Activated effector memory CD4-positive, alpha-beta T cell treated with Interleukin-2 at 50 U/mL for 16 hours (primary cell): ENCODE data around the gene GBF1.
"Not testable (repeated sequence)": the region's sequence is repeated elsewhere in the genome, so short reads cannot be mapped to it uniquely, and the experiment has no call there.

ENCODE experiments used
- DNase-seq: peaks from one replicate; pipeline ENCODE4 v3.0.0-alpha.2; 2020

GBF1 gene, protein sequence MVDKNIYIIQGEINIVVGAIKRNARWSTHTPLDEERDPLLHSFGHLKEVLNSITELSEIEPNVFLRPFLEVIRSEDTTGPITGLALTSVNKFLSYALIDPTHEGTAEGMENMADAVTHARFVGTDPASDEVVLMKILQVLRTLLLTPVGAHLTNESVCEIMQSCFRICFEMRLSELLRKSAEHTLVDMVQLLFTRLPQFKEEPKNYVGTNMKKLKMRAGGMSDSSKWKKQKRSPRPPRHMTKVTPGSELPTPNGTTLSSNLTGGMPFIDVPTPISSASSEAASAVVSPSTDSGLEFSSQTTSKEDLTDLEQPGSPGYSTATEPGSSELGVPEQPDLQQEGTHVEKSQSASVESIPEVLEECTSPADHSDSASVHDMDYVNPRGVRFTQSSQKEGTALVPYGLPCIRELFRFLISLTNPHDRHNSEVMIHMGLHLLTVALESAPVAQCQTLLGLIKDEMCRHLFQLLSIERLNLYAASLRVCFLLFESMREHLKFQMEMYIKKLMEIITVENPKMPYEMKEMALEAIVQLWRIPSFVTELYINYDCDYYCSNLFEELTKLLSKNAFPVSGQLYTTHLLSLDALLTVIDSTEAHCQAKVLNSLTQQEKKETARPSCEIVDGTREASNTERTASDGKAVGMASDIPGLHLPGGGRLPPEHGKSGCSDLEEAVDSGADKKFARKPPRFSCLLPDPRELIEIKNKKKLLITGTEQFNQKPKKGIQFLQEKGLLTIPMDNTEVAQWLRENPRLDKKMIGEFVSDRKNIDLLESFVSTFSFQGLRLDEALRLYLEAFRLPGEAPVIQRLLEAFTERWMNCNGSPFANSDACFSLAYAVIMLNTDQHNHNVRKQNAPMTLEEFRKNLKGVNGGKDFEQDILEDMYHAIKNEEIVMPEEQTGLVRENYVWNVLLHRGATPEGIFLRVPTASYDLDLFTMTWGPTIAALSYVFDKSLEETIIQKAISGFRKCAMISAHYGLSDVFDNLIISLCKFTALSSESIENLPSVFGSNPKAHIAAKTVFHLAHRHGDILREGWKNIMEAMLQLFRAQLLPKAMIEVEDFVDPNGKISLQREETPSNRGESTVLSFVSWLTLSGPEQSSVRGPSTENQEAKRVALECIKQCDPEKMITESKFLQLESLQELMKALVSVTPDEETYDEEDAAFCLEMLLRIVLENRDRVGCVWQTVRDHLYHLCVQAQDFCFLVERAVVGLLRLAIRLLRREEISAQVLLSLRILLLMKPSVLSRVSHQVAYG (N-terminal part only)

GRCh38 chr10:102245082-102245931 is at the start of gene GBF1:
Gene GBF1 (plus strand): TSS chr10:102245532. CDS start chr10:102258939, 13,407 bp downstream.
- peak; percentile 83 for DNase-seq

DNA sequence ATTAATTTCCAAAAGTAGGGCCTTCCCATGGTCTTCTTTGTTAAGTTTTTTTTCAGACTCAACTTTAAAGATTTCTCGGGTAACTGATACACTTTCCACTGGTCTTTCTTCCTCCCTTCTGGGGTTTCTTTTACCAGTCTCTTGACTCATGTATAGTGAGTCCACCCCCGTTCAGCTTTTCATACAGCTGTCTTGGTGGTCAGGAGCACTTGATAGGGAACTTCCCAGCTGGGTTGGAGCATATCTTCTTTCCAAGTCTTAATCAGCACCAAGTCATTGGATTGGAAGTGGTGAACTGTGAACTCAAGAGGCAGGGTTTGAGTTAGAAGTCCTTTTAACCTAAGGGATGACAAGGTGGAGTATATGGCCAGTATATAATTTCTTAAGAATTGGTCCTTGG is 48.4 kb upstream of the GBF1 start:
- DNase-seq = no peak

GRCh38 chr10:102198027-102198426 is 47.3 kb upstream of the GBF1 start:
- no peak for DNase-seq

- no peak for DNase-seq
Measured at GRCh38 chr10:102200751-102201640, 44.3 kb upstream of the GBF1 start.

- DNase-seq = no peak
Measured at GRCh38 chr10:102202386-102202785, 42.9 kb upstream of the GBF1 start.

DNA sequence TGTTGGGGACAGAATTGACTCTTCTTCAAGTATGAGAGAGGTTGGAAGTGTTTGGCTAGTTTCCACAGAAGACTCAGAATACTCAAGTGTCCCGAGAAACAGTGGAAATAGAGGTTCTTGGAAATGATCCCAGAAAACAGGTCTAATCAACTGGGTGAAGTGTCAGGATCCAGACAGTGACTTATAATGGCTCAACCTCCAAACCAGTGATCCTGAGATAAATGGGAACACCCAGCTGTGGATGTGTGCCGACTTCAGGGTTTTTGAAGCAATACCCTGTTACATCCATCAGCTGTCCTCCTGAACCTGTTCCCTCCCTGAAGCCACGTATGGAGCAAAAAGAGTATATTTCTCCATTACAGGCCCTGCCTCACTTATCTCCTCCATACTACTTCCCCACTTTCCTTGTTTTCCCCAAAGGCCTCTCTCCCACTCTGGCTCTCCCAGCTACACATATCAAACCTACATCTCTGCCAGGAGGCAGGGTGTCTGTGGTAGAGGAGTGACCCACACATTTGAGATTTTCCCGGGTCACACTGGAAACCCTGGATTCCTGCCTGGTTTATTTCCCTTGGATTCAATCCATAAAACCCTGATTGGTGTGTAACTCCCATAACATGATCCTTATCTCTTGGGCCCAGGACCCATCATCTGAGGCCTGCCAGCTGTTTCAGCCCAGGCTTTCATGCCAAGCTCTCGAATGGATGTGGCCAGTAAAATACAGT is 36.9 kb upstream of the GBF1 start:
- DNase-seq = no peak

- no peak for DNase-seq
Measured at GRCh38 chr10:102211615-102212299, 33.6 kb upstream of the GBF1 start.

- DNase-seq = not testable (repeated sequence)
Measured at GRCh38 chr10:102213599-102213998, 31.7 kb upstream of the GBF1 start.

DNA sequence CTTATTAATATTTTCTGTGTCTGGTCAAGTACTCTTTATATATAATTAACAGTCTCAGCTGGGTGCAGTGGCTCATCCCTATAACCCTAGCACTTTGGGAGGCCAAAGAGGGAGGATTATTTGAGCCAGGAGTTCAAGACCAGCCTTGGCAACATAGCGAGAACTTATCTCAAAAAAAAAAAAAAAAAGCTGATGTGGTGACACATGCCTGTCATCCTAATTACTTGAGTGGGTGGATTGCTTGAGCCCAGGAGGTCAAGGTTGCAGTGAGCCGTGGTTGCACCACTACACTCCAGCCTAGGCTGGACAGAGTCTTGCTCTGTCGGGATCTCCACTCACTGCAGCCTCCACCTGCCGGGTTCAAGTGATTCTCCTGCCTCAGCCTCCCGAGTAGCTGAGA is 26.0 kb upstream of the GBF1 start:
- DNase-seq = no peak

DNA sequence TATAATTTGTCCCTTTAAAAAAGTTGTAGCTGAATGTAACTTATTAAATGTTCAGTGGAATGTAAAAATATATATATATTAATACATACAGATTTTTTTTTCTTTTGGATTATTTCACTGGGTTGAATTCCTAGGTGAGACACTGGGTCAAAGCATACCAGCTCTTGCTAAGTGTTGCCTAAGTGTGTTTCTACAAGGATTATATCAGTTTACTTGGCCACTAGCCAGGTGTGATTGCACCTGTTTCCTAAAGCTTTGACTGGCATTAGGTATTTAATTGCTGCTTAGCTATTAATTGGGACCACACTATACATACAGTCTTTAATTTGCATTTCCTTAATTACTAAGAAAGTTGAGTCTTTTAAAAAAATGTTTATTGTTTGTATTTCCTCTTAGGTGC is 24.7 kb upstream of the GBF1 start:
- no peak for DNase-seq

- DNase-seq = no peak
Measured at GRCh38 chr10:102222797-102223196, 22.5 kb upstream of the GBF1 start.

DNA sequence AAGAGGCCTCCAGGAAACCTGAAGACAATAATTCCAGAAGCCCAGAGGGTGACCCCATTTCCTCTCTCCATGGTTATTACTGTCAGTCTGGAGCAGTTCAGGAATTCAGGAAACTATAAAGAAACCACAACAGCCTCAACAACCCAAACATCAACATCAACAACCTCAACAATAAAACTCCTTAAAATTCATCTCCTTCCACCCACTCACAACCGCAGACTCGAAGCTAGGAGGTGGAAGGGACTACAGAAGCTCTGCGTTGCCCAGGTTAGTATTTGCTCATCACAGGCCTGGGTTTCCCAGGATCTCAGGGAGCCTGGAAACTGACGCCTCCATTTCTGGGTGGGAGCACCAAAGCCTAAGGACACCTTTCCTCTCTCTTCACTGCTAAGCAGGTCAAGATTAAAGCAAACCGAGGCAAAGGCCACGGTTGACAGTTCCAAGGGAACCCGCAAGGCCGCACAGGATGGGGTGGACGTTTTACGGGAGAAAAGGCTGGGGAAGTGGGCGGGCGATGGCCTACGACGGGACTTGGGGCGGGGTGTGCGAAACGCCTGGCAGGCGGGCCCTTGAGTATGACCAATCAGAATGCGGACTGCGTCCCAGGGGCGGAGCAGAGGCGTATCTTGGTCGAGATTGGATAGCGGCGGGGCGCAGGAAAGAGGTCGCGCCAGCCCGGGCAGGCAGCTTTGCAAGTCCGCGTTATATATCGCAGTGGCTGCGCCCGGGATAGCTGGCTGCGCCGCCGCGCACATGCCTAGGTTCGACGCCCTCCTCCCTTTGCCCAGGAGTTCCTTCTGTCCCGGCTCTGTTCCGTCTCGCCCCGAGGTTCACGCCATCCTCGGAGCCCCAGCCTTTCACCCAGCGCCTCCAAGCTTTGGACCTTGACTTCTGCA is 19.4 kb upstream of the GBF1 start, which contains the start of gene ELOVL3:
ELOVL3 (plus strand) TSS at position 654 of the 896 bp plus-strand sequence. CDS start 250 bp downstream, outside the sequence.
- DNase-seq = peak; percentile 80

- no peak for DNase-seq
Measured at GRCh38 chr10:102226542-102226870, 18.8 kb upstream of the GBF1 start.

GRCh38 chr10:102227050-102227449 is 18.3 kb upstream of the GBF1 start:
- no peak for DNase-seq

DNA sequence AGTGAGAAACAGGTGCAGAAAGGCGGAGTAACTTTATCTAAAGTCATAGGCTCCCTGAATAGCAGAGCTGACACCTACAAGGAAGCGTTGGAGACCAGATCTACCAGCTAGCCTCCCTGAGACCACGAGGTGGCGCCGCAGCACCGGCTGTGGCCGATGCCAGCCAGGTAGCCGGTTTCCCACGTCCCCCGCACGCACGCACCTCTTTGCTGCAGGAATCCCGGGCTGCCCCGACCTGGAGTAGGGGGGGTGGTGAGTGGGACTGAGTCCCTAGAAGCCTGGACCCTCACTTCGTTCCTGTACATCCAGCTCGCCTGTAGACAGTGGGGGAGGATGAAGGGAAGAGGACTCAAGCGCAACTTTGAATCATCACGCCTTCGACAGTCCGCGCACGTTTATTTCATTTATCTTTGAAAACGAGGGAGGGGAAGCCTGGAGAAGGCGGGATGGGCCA is 15.5 kb upstream of the GBF1 start:
- DNase-seq = peak; percentile 77

GRCh38 chr10:102230264-102230860 is 15.0 kb upstream of the GBF1 start:
- DNase-seq = no peak

- DNase-seq = peak; percentile 34
Measured at GRCh38 chr10:102230861-102231356, 14.4 kb upstream of the GBF1 start.
